ENCODE data around the gene RHBDL1. TPM values are rescaled to one million over a fixed set of nuclear protein-coding genes. Genes with fewer than 3 reads are reported as not detected.

RHBDL1 gene
- total RNA-seq, 1 donor from 2014 or later: 1.2 TPM

- no peak for DNase-seq
Measured at GRCh38 chr16:721765-722540, 46.5 kb downstream of the RHBDL1 start.

GRCh38 chr16:722835-723633 is 47.6 kb downstream of the RHBDL1 start:
- DNase-seq: no peak

DNA sequence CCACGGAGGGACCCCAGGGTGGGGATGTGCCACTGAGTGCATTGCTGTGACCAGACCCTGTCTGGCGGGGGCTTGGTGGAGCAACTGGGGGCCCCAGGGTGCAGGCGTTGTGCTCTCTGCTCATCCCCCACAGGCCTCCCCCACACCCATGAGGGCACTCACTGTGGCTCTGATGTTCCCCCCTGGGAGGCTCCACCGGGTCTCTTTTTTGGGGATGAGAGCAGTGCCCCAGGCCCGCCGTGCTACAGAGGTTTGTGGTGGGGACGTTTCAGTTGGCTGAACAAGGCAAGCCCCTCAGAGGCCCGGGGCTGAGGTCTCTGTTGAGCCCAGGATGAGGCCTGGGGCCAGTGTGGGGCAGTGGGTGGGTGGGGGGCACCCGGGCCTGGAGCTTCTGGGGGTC is 48.2 kb downstream of the RHBDL1 start:
- no peak for DNase-seq

DNA sequence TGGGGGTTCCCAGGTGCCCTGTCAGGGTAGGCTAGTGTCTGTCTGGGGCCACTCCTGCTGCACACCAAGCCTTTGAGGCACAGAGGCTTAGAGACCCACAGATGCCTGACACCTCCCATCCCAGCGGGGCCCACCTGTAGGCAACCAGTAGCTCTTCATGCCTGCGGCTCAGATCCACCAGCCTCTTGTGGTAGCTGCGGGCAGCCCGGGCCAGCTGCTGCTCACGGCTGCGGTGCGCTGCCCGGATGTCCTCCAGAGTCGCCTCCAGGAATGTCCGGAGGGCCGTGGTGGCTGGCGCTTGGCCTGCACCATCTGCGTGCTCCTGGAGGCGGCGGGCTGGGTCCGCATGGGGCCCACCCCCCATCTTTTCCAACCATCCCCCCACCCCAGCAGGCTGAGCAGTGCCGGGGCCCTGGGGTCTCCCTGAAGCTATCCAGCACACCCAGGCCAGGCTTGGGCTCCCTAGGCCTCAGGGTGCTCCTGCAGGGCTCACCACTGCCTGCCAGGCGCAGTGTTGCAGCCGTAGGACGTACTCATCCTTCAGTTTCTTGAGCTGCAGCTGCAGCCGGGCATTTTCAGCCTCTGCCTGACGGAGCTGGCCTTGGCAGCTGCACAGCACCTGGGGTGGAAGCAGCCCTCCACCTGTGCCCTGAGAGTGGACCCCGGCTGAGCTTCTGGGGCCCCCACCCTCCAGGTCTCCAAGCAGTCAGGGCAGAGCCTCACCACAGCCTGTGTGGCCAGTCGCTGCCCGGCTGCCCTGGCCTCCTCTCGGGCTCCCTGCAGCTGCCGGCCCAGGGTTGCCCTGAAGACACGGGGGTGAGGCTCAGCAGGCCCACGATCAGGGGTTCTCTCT is 48.9 kb downstream of the RHBDL1 start:
- no peak for DNase-seq

- no peak for DNase-seq
Measured at GRCh38 chr16:725041-725376, 49.5 kb downstream of the RHBDL1 start.

GRCh38 chr16:725463-726187 is 50.2 kb downstream of the RHBDL1 start:
- no peak for DNase-seq

- no peak for DNase-seq
Measured at GRCh38 chr16:726188-726437, 50.6 kb downstream of the RHBDL1 start.

- no peak for DNase-seq
Measured at GRCh38 chr16:726438-727290, 51.2 kb downstream of the RHBDL1 start, which contains the start of the genes CCDC78 and HAGHL. CCDC78 (minus strand) TSS chr16:726443; CDS start chr16:726367, 76 bp downstream. HAGHL (plus strand) TSS chr16:727106; CDS start chr16:727510, 404 bp downstream.

DNA sequence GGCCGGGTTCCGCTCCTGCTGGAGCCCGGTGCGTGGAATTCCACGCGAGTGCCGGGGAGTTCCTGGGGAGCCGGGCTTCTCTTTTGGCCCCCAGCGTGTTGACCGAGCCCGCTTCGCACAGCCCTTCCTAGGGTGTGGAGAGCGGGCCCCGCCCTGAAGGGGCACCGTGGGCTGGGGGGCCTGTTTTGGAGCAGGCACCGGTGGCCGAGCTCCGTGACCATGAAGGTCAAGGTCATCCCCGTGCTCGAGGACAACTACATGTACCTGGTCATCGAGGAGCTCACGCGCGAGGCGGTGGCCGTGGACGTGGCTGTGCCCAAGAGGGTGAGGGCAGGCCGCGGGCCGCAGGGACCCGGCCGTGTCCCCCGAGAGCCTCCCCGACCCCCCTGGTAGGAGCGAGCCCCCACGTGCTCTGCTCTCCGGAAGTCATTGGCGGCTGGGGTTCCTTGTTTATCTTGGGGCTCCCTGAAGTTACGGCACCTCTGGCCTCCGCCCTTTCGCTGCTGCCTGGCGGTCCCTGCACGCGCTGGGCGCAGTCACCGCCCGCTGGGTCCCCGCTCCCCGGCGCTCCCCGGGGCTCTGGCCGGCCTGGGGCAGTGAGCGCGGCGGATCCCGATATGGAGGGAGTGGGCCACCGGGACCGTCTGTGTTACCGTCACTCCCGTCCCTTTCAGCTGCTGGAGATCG is 52.0 kb downstream of the RHBDL1 start:
- DNase-seq: no peak

Other genes starting within 250 kb of the RHBDL1 start
- gene CAPN15, start 148.0 kb upstream of the RHBDL1 start, total RNA-seq: 10.2 TPM
- gene PRR35, start 115.3 kb upstream of the RHBDL1 start, total RNA-seq: not detected
- gene NHLRC4, start 108.7 kb upstream of the RHBDL1 start, total RNA-seq: 0.59 TPM
- 10.4 TPM for gene PIGQ, start 105.7 kb upstream of the RHBDL1 start, total RNA-seq
- 14.8 TPM for gene RAB40C, start 85.6 kb upstream of the RHBDL1 start, total RNA-seq
- 0.20 TPM for gene WFIKKN1, start 44.7 kb upstream of the RHBDL1 start, total RNA-seq
- 22.9 TPM for gene METTL26, start 39.4 kb upstream of the RHBDL1 start, total RNA-seq
- 6.9 TPM for gene MCRIP2, start 33.8 kb upstream of the RHBDL1 start, total RNA-seq
- 15.1 TPM for gene WDR90, start 26.3 kb upstream of the RHBDL1 start, total RNA-seq
- gene RHOT2, start 7.5 kb upstream of the RHBDL1 start, total RNA-seq: 26.4 TPM
- gene STUB1, start 4.7 kb downstream of the RHBDL1 start, total RNA-seq: 49.1 TPM
- gene JMJD8, start 8.7 kb downstream of the RHBDL1 start, total RNA-seq: 18.1 TPM
- 2.3 TPM for gene WDR24, start 14.7 kb downstream of the RHBDL1 start, total RNA-seq
- gene FBXL16, start 30.1 kb downstream of the RHBDL1 start, total RNA-seq: 0.30 TPM
- 6.2 TPM for gene METRN, start 39.4 kb downstream of the RHBDL1 start, total RNA-seq
- 6.3 TPM for gene ANTKMT, start 45.5 kb downstream of the RHBDL1 start, total RNA-seq
- 0.20 TPM for gene CCDC78, start 50.8 kb downstream of the RHBDL1 start, total RNA-seq
- 2.5 TPM for gene HAGHL, start 51.4 kb downstream of the RHBDL1 start, total RNA-seq
- 41.2 TPM for gene CIAO3, start 65.3 kb downstream of the RHBDL1 start, total RNA-seq
- gene MSLN, start 85.1 kb downstream of the RHBDL1 start, total RNA-seq: 1.4 TPM
- 7.8 TPM for gene RPUSD1, start 112.7 kb downstream of the RHBDL1 start, total RNA-seq
- 10.1 TPM for gene CHTF18, start 112.9 kb downstream of the RHBDL1 start, total RNA-seq
- gene GNG13, start 125.1 kb downstream of the RHBDL1 start, total RNA-seq: not detected

Data from skin of body (tissue), 2 donors.